ENCODE data around the gene STIMATE. TPM values are rescaled to one million over a fixed set of nuclear protein-coding genes. Genes with fewer than 3 reads are reported as not detected.

The STIMATE gene
- total RNA-seq, 4 donors from 2014 or later = 8.2 to 33.0 (median 16.4) TPM

GRCh38 chr3:52827866-52828376, 69.4 kb downstream of the STIMATE start:
- H3K4me1 ChIP-seq = peaks cover 5 to 10% (median 6%) of the 10 kb centered on the region in 4 donors
- H3K9me3 ChIP-seq = no peaks in the 10 kb centered on the region
- no peak for DNase-seq
- no peak overlapping the region for H3K4me3 ChIP-seq
- in situ Hi-C loops (cut with MboI; ENCODE audit: low pct_ligation_motif_present in 1 of 4, low pct_unique_long_range_greater_than_20kb in 1 of 4, low sequenced_read_pairs in 3 of 4) (loop anchor here in 1 of 4 donors (25.0 kb wide), 1 partner anchor 259 kb away; no protein-coding TSS in a partner anchor), intact Hi-C loops (cut with DNase I; ENCODE audit: low total_unique reads) (no loop called here)
- no peaks in the 10 kb centered on the region for H3K27me3 ChIP-seq
- 57% methylated on average over 10 of the region's 10 CpGs; no CpG with 5 or more reads in 1 of the 2 donors for WGBS, 2 donors (ENCODE audit: low coverage in 1 of 2)
- TF ChIP-seq POLR2A (IDR thresholded peaks at IDR 0.05) (no peak), CTCF (IDR thresholded peaks at IDR 0.05) (no peak), EP300 (IDR thresholded peaks at IDR 0.05; ENCODE audit: low read depth) (no peak), POLR2AphosphoS5 (IDR thresholded peaks at IDR 0.05) (no peak)
- no peak overlapping the region for H3K27ac ChIP-seq
- H3K36me3 ChIP-seq = no peaks in the 10 kb centered on the region

GRCh38 chr3:52827441-52827840, 69.9 kb downstream of the STIMATE start:
- Histone ChIP-seq H3K4me3 (no peak overlapping the region), H3K27ac (no peak overlapping the region), H3K9me3 (no peaks in the 10 kb centered on the region), H3K27me3 (no peaks in the 10 kb centered on the region), H3K4me1 (peaks cover 5 to 10% (median 6%) of the 10 kb centered on the region in 4 donors), H3K36me3 (no peaks in the 10 kb centered on the region)
- DNase-seq = no peak
- 78% methylated on average over 4 of the region's 9 CpGs; no CpG with 5 or more reads in 1 of the 2 donors for WGBS, 2 donors (ENCODE audit: low coverage in 1 of 2)
- in situ Hi-C loops (cut with MboI; ENCODE audit: low pct_ligation_motif_present in 1 of 4, low pct_unique_long_range_greater_than_20kb in 1 of 4, low sequenced_read_pairs in 3 of 4) = loop anchor here in 1 of 4 donors (25.0 kb wide), 1 partner anchor 260 kb away; no protein-coding TSS in a partner anchor
- TF ChIP-seq CTCF (IDR thresholded peaks at IDR 0.05) (no peak), EP300 (IDR thresholded peaks at IDR 0.05; ENCODE audit: low read depth) (no peak), POLR2A (IDR thresholded peaks at IDR 0.05) (no peak), POLR2AphosphoS5 (IDR thresholded peaks at IDR 0.05) (no peak)
- intact Hi-C loops (cut with DNase I; ENCODE audit: low total_unique reads) = no loop called here

GRCh38 chr3:52824037-52824436, 73.3 kb downstream of the STIMATE start:
- WGBS, 2 donors (ENCODE audit: low coverage in 1 of 2) = 94% methylated on average over 10 of the region's 10 CpGs; no CpG with 5 or more reads in 1 of the 2 donors
- H3K36me3 ChIP-seq = no peaks in the 10 kb centered on the region
- H3K27me3 ChIP-seq = no peaks in the 10 kb centered on the region
- DNase-seq = no peak
- no peaks in the 10 kb centered on the region for H3K9me3 ChIP-seq
- no peak for TF ChIP-seq CTCF (IDR thresholded peaks at IDR 0.05)
- no peak for TF ChIP-seq POLR2A (IDR thresholded peaks at IDR 0.05)
- TF ChIP-seq EP300 (IDR thresholded peaks at IDR 0.05; ENCODE audit: low read depth) = no peak
- TF ChIP-seq POLR2AphosphoS5 (IDR thresholded peaks at IDR 0.05) = no peak
- no peaks in the 10 kb centered on the region for H3K4me1 ChIP-seq
- no peak overlapping the region for H3K27ac ChIP-seq
- intact Hi-C loops (cut with DNase I; ENCODE audit: low total_unique reads) = no loop called here
- H3K4me3 ChIP-seq = no peak overlapping the region
- in situ Hi-C loops (cut with MboI; ENCODE audit: low pct_ligation_motif_present in 1 of 4, low pct_unique_long_range_greater_than_20kb in 1 of 4, low sequenced_read_pairs in 3 of 4) = no loop called here

GRCh38 chr3:52822363-52822762, 75.0 kb downstream of the STIMATE start:
- no peaks in the 10 kb centered on the region for H3K4me1 ChIP-seq
- no peak overlapping the region for H3K27ac ChIP-seq
- WGBS, 2 donors (ENCODE audit: low coverage in 1 of 2) = 77% methylated on average over 5 of the region's 5 CpGs; no CpG with 5 or more reads in 1 of the 2 donors
- H3K4me3 ChIP-seq = no peak overlapping the region
- intact Hi-C loops (cut with DNase I; ENCODE audit: low total_unique reads) (no loop called here), in situ Hi-C loops (cut with MboI; ENCODE audit: low pct_ligation_motif_present in 1 of 4, low pct_unique_long_range_greater_than_20kb in 1 of 4, low sequenced_read_pairs in 3 of 4) (no loop called here)
- H3K9me3 ChIP-seq = no peaks in the 10 kb centered on the region
- H3K27me3 ChIP-seq = no peaks in the 10 kb centered on the region
- H3K36me3 ChIP-seq = no peaks in the 10 kb centered on the region
- no peak for DNase-seq
- TF ChIP-seq EP300 (IDR thresholded peaks at IDR 0.05; ENCODE audit: low read depth) = no peak
- TF ChIP-seq CTCF (IDR thresholded peaks at IDR 0.05) = no peak
- no peak for TF ChIP-seq POLR2AphosphoS5 (IDR thresholded peaks at IDR 0.05)
- no peak for TF ChIP-seq POLR2A (IDR thresholded peaks at IDR 0.05)
